NT2/D1 (cell line): ENCODE data around the gene PDE4B.

ENCODE experiments used
- DNase-seq: peaks from one replicate; pipeline ENCODE4 v3.0.0-alpha.2; 2011; ENCODE audit warnings: low read depth, low spot score
- H3K27me3 ChIP-seq: 2 replicates; pipeline ENCODE4 v1.6.0; 2011; ENCODE audit warnings: mild to moderate bottlenecking; ENCODE audit not compliant: insufficient read length, insufficient read depth
- H3K36me3 ChIP-seq: 2 replicates; pipeline ENCODE4 v1.6.1; 2011; ENCODE audit warnings: mild to moderate bottlenecking, low read length, mixed read lengths; ENCODE audit not compliant: insufficient read depth, insufficient read length
- H3K4me1 ChIP-seq: 2 replicates; pipeline ENCODE4 v1.5.1; 2011; ENCODE audit not compliant: insufficient read depth, insufficient read length
- H3K4me3 ChIP-seq: 2 replicates; pipeline ENCODE4 v1.5.1; 2011; ENCODE audit warnings: low read depth; ENCODE audit not compliant: insufficient read length
- H3K9ac ChIP-seq: 2 replicates; pipeline ENCODE4 v1.6.0; 2011; ENCODE audit warnings: low read depth; ENCODE audit not compliant: insufficient read length
- H3K9me3 ChIP-seq: 2 replicates; pipeline ENCODE4 v1.5.1; 2011; ENCODE audit warnings: mild to moderate bottlenecking, low read length; ENCODE audit not compliant: insufficient read depth
- SUZ12 ChIP-seq: IDR thresholded peaks from 2 replicates; pipeline ENCODE4 v1.6.1; 2011; ENCODE audit not compliant: insufficient read length, insufficient read depth; ENCODE audit errors: extremely low read depth
- YY1 ChIP-seq: IDR thresholded peaks from 2 replicates; pipeline ENCODE4 v1.6.1; 2011; ENCODE audit not compliant: insufficient read length, insufficient read depth
- ZNF274 ChIP-seq: IDR thresholded peaks from 2 replicates; pipeline ENCODE4 v1.6.1; 2011; ENCODE audit warnings: mild to moderate bottlenecking, low read depth, low read length

The PDE4B gene

GRCh38 chr1:65881067-65881594 lies 88.4 kb downstream of the PDE4B start:
- Histone ChIP-seq H3K4me3 (no peak overlapping the region), H3K9me3 (no peaks in the 10 kb centered on the region), H3K36me3 (no peaks in the 10 kb centered on the region), H3K4me1 (no peaks in the 10 kb centered on the region), H3K27me3 (no peaks in the 10 kb centered on the region), H3K9ac (no peak overlapping the region)
- DNase-seq = no peak
- TF ChIP-seq YY1 = no peak
- no peak for TF ChIP-seq SUZ12
- no peak for TF ChIP-seq ZNF274

DNA sequence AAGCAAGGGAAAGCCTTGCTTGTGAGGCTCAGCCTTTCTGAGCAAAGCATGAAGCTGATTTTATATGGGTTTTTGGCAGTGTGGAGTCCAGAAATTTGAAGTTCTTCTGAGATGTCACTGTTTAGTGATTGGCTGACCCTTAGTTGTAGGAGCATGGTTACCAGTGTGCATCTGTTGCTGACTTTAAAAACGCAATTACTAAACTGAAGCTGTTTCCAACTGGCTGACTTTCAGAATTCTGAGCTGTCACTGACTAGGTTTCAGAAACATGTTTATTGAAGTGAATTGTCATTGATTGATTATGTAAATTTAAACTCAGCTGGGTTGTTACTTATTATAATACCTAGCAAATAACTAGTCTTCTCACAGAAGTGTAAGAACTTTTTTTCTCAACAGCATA lies 89.4 kb downstream of the PDE4B start:
- H3K4me1 ChIP-seq = no peaks in the 10 kb centered on the region
- no peak for DNase-seq
- no peaks in the 10 kb centered on the region for H3K9me3 ChIP-seq
- no peaks in the 10 kb centered on the region for H3K27me3 ChIP-seq
- no peaks in the 10 kb centered on the region for H3K36me3 ChIP-seq
- TF ChIP-seq ZNF274 (no peak), SUZ12 (no peak), YY1 (no peak)
- H3K4me3 ChIP-seq = no peak overlapping the region
- H3K9ac ChIP-seq = no peak overlapping the region

- H3K9ac ChIP-seq = no peak overlapping the region
- H3K9me3 ChIP-seq = no peaks in the 10 kb centered on the region
- TF ChIP-seq ZNF274 = no peak
- no peak for TF ChIP-seq YY1
- TF ChIP-seq SUZ12 = no peak
- DNase-seq = no peak
- H3K4me1 ChIP-seq = no peaks in the 10 kb centered on the region
- H3K36me3 ChIP-seq = no peaks in the 10 kb centered on the region
- no peak overlapping the region for H3K4me3 ChIP-seq
- no peaks in the 10 kb centered on the region for H3K27me3 ChIP-seq
Measured at GRCh38 chr1:65889441-65889840, 96.7 kb downstream of the PDE4B start.

GRCh38 chr1:65890201-65890843 lies 97.6 kb downstream of the PDE4B start:
- Histone ChIP-seq H3K9ac (no peak overlapping the region), H3K36me3 (no peaks in the 10 kb centered on the region), H3K4me3 (no peak overlapping the region), H3K27me3 (no peaks in the 10 kb centered on the region), H3K4me1 (no peaks in the 10 kb centered on the region), H3K9me3 (no peaks in the 10 kb centered on the region)
- DNase-seq = no peak
- TF ChIP-seq ZNF274 = no peak
- no peak for TF ChIP-seq SUZ12
- no peak for TF ChIP-seq YY1

GRCh38 chr1:65894738-65895605 lies 102.3 kb downstream of the PDE4B start:
- H3K4me1 ChIP-seq = no peaks in the 10 kb centered on the region
- no peak for TF ChIP-seq SUZ12
- TF ChIP-seq ZNF274 = no peak
- TF ChIP-seq YY1 = no peak
- no peak overlapping the region for H3K9ac ChIP-seq
- no peak overlapping the region for H3K4me3 ChIP-seq
- no peak for DNase-seq
- H3K9me3 ChIP-seq = no peaks in the 10 kb centered on the region
- H3K36me3 ChIP-seq = no peaks in the 10 kb centered on the region
- no peaks in the 10 kb centered on the region for H3K27me3 ChIP-seq

GRCh38 chr1:65896721-65897120 lies 104.0 kb downstream of the PDE4B start:
- no peak for DNase-seq
- TF ChIP-seq ZNF274 (no peak), YY1 (no peak), SUZ12 (no peak)

GRCh38 chr1:65897485-65897884 lies 104.8 kb downstream of the PDE4B start:
- Histone ChIP-seq H3K9me3 (no peaks in the 10 kb centered on the region), H3K4me3 (no peak overlapping the region), H3K9ac (no peak overlapping the region), H3K27me3 (no peaks in the 10 kb centered on the region), H3K4me1 (no peaks in the 10 kb centered on the region), H3K36me3 (no peaks in the 10 kb centered on the region)
- no peak for DNase-seq
- TF ChIP-seq SUZ12 (no peak), YY1 (no peak), ZNF274 (no peak)

More at GRCh38 chr1:65896721-65897120, 104.0 kb downstream of the PDE4B start:
- Histone ChIP-seq H3K4me3 (no peak overlapping the region), H3K9me3 (no peaks in the 10 kb centered on the region), H3K36me3 (no peaks in the 10 kb centered on the region), H3K9ac (no peak overlapping the region), H3K4me1 (no peaks in the 10 kb centered on the region), H3K27me3 (no peaks in the 10 kb centered on the region)
